Hepatocyte (in vitro differentiated cells): Measurements from ENCODE around the gene LALBA. TPM values are rescaled to one million over a fixed set of nuclear protein-coding genes. Genes with fewer than 3 reads are reported as not detected.
"Not testable (repeated sequence)": the region's sequence is repeated elsewhere in the genome, so short reads cannot be mapped to it uniquely, and the experiment has no call there.

Source experiments
- DNase-seq: peaks from one replicate; pipeline ENCODE4 v3.0.0-alpha.2; 2016; ENCODE audit warnings: low spot score
- H2AFZ ChIP-seq: fragments of 200-600 bp; sonication (generic); 2 replicates; pipeline ENCODE4 v1.6.0; 2016; ENCODE audit warnings: antibody characterized with exemption, mild to moderate bottlenecking
- H3K27ac ChIP-seq: fragments of 200-600 bp; sonication (generic); 2 replicates; pipeline ENCODE4 v1.5.1; 2016; ENCODE audit warnings: mild to moderate bottlenecking
- H3K27me3 ChIP-seq: fragments of 200-600 bp; sonication (generic); 2 replicates; pipeline ENCODE4 v1.6.1; 2016
- H3K36me3 ChIP-seq: fragments of 200-600 bp; sonication (generic); replicated peaks from 2 replicates; pipeline ENCODE4 v1.5.1; 2016; ENCODE audit warnings: low read depth; ENCODE audit not compliant: insufficient read depth
- H3K4me1 ChIP-seq: fragments of 200-600 bp; sonication (generic); 2 replicates; pipeline ENCODE4 v1.5.1; 2016; ENCODE audit warnings: mild to moderate bottlenecking, moderate library complexity; ENCODE audit not compliant: insufficient read depth
- H3K4me2 ChIP-seq: fragments of 200-600 bp; sonication (generic); 2 replicates; pipeline ENCODE4 v1.6.0; 2016
- H3K4me3 ChIP-seq: fragments of 200-600 bp; sonication (generic); 2 replicates; pipeline ENCODE4 v1.5.1; 2016; ENCODE audit warnings: mild to moderate bottlenecking
- H3K79me2 ChIP-seq: fragments of 200-600 bp; sonication (generic); 2 replicates; pipeline ENCODE4 v1.6.0; 2017; ENCODE audit warnings: mild to moderate bottlenecking
- H3K9me2 ChIP-seq: fragments of 200-600 bp; sonication (generic); replicated peaks from 2 replicates; pipeline ENCODE4 v1.6.0; 2017; ENCODE audit warnings: mild to moderate bottlenecking; ENCODE audit not compliant: insufficient read depth
- H3K9me3 ChIP-seq: fragments of 200-600 bp; sonication (generic); 2 replicates; pipeline ENCODE4 v1.5.1; 2016; ENCODE audit warnings: low read depth, mild to moderate bottlenecking
- H4K20me1 ChIP-seq: fragments of 200-600 bp; sonication (generic); 2 replicates; pipeline ENCODE4 v1.6.0; 2016; ENCODE audit warnings: mild to moderate bottlenecking; ENCODE audit not compliant: insufficient read depth, poor library complexity, severe bottlenecking
- CTCF ChIP-seq: fragments of 200-600 bp; sonication (generic); IDR thresholded peaks from 2 replicates; pipeline ENCODE4 v1.5.1; 2016; ENCODE audit warnings: antibody characterized with exemption, mild to moderate bottlenecking; ENCODE audit not compliant: poor library complexity
- EZH2 ChIP-seq: fragments of 200-600 bp; sonication (generic); IDR thresholded peaks from 2 replicates; pipeline ENCODE4 v1.6.1; 2016; ENCODE audit warnings: antibody characterized with exemption, mild to moderate bottlenecking, borderline replicate concordance
- EZH2phosphoT487 ChIP-seq: fragments of 200-600 bp; sonication (generic); IDR thresholded peaks from one replicate; pipeline ENCODE4 v1.6.1; 2018; ENCODE audit warnings: antibody characterized with exemption, mild to moderate bottlenecking, low read depth, moderate library complexity; ENCODE audit not compliant: unreplicated experiment, severe bottlenecking
- WGBS: methylation state at CpG from one replicate; pipeline ENCODE4 v1.1.6; 2016; ENCODE audit warnings: low lambda C conversion rate; ENCODE audit errors: missing lambda C conversion rate; 5-methylcytosine and 5-hydroxymethylcytosine counted together
- polyA plus RNA-seq: library from polyadenylated mRNA; unstranded; fragments of >200 nt; fragmentation: Nextera tagmentation; extraction: Ambion mirVana; gene quantifications from 2 replicates; pipeline ENCODE4 v1.2.1, GENCODE V29; 2016
- total RNA-seq: library from RNA; depleted of rRNA; stranded (reverse); fragments of >200 nt; gene quantifications from 2 replicates; pipeline ENCODE4 v1.2.3, GENCODE V29; 2014

Gene LALBA
- total and polyA plus RNA-seq, 2 experiments from 2014 or later: 0.16 TPM; not detected in 1

GRCh38 chr12:48536602-48537001 lies 33.2 kb downstream of the LALBA start:
- H2AFZ ChIP-seq: no peak overlapping the region
- H3K79me2 ChIP-seq: no peaks in the 10 kb centered on the region
- H3K9me2 ChIP-seq: no peaks in the 10 kb centered on the region
- no peak for TF ChIP-seq EZH2
- no peak for TF ChIP-seq EZH2phosphoT487
- TF ChIP-seq CTCF: no peak
- no peaks in the 10 kb centered on the region for H3K27me3 ChIP-seq
- no peaks in the 10 kb centered on the region for H3K4me1 ChIP-seq
- no peak overlapping the region for H3K27ac ChIP-seq
- no peak overlapping the region for H3K4me2 ChIP-seq
- no peaks in the 10 kb centered on the region for H3K9me3 ChIP-seq
- no peaks in the 10 kb centered on the region for H3K36me3 ChIP-seq
- DNase-seq: no peak
- no peak overlapping the region for H3K4me3 ChIP-seq
- WGBS: 93% methylated on average over 1 of the region's 1 CpG
- no peaks in the 10 kb centered on the region for H4K20me1 ChIP-seq

GRCh38 chr12:48532601-48533000 lies 37.2 kb downstream of the LALBA start:
- Histone ChIP-seq H3K4me1 (no peaks in the 10 kb centered on the region), H2AFZ (no peak overlapping the region), H4K20me1 (no peaks in the 10 kb centered on the region), H3K27ac (no peak overlapping the region), H3K9me3 (no peaks in the 10 kb centered on the region), H3K79me2 (no peaks in the 10 kb centered on the region), H3K36me3 (no peaks in the 10 kb centered on the region), H3K4me2 (no peak overlapping the region), H3K9me2 (no peaks in the 10 kb centered on the region), H3K4me3 (no peak overlapping the region), H3K27me3 (no peaks in the 10 kb centered on the region)
- no peak for TF ChIP-seq EZH2
- TF ChIP-seq CTCF: no peak
- no peak for DNase-seq

GRCh38 chr12:48527891-48528670 lies 41.8 kb downstream of the LALBA start:
- no peak overlapping the region for H3K27ac ChIP-seq
- H3K9me2 ChIP-seq: no peaks in the 10 kb centered on the region
- DNase-seq: no peak
- no peaks in the 10 kb centered on the region for H3K79me2 ChIP-seq
- H4K20me1 ChIP-seq: no peaks in the 10 kb centered on the region
- H3K4me2 ChIP-seq: no peak overlapping the region
- H3K27me3 ChIP-seq: no peaks in the 10 kb centered on the region
- TF ChIP-seq EZH2 (no peak), CTCF (no peak), EZH2phosphoT487 (no peak)
- H3K9me3 ChIP-seq: no peaks in the 10 kb centered on the region
- WGBS: 95% methylated on average over 42 of the region's 44 CpGs
- H2AFZ ChIP-seq: no peak overlapping the region
- H3K4me1 ChIP-seq: no peaks in the 10 kb centered on the region
- no peaks in the 10 kb centered on the region for H3K36me3 ChIP-seq
- H3K4me3 ChIP-seq: no peak overlapping the region

GRCh38 chr12:48525332-48525731 lies 44.5 kb downstream of the LALBA start, which contains the start of gene OR8S1:
TSS of gene OR8S1 (plus strand) at chr12:48525632. CDS start at chr12:48525632, 0 bp downstream.
- Histone ChIP-seq H3K9me3 (no peaks in the 10 kb centered on the region), H3K27ac (no peak within 1 kb of the TSS), H2AFZ (no peak within 1 kb of the TSS), H3K4me1 (no peaks in the 10 kb centered on the region), H3K4me3 (no peak within 1 kb of the TSS), H3K4me2 (no peak within 1 kb of the TSS), H3K79me2 (no peaks in the 10 kb centered on the region), H3K36me3 (no peaks in the 10 kb centered on the region), H3K9me2 (no peaks in the 10 kb centered on the region), H3K27me3 (no peaks in the 10 kb centered on the region), H4K20me1 (no peaks in the 10 kb centered on the region)
- TF ChIP-seq CTCF (no peak), EZH2phosphoT487 (no peak), EZH2 (no peak)
- WGBS: 88% methylated on average over 5 of the region's 5 CpGs
- DNase-seq: no peak

GRCh38 chr12:48520381-48520780 lies 49.5 kb downstream of the LALBA start:
- H3K27ac ChIP-seq, H3K27me3 ChIP-seq, H4K20me1 ChIP-seq, H3K36me3 ChIP-seq, H3K4me2 ChIP-seq, H3K4me1 ChIP-seq, H3K9me2 ChIP-seq, H3K9me3 ChIP-seq, H3K4me3 ChIP-seq, H3K79me2 ChIP-seq, DNase-seq, H2AFZ ChIP-seq: not testable (repeated sequence)
- no CpG with 5 or more reads among the region's 24 CpGs for WGBS
